ENCODE measurements around the gene FTO.
"Not testable (repeated sequence)": the region's sequence is repeated elsewhere in the genome, so short reads cannot be mapped to it uniquely, and the experiment has no call there.

Gene FTO

GRCh38 chr16:54173490-54173889 is 469.5 kb downstream of the FTO start:
- no peak for FAIRE-seq

- no peak for FAIRE-seq
These were observed 470.2 kb downstream of the FTO start for GRCh38 chr16:54174201-54174600.

GRCh38 chr16:54174750-54175149 is 470.8 kb downstream of the FTO start:
- no peak for FAIRE-seq

GRCh38 chr16:54175169-54175551 is 471.2 kb downstream of the FTO start:
- FAIRE-seq = no peak

- no peak for FAIRE-seq
These were observed 471.8 kb downstream of the FTO start for GRCh38 chr16:54175552-54176375.

GRCh38 chr16:54176376-54176901 is 472.5 kb downstream of the FTO start:
- no peak for FAIRE-seq

GRCh38 chr16:54177052-54177861 is 473.3 kb downstream of the FTO start:
- FAIRE-seq = no peak

GRCh38 chr16:54177862-54178477 is 474.0 kb downstream of the FTO start:
- FAIRE-seq = no peak

- FAIRE-seq = no peak
These were observed 474.6 kb downstream of the FTO start for GRCh38 chr16:54178478-54178976.

GRCh38 chr16:54180421-54181359 is 476.7 kb downstream of the FTO start:
- FAIRE-seq = no peak

GRCh38 chr16:54181683-54182329 is 477.9 kb downstream of the FTO start:
- not testable (repeated sequence) for FAIRE-seq

- no peak for FAIRE-seq
These were observed 481.1 kb downstream of the FTO start for GRCh38 chr16:54185045-54185444.

- no peak for FAIRE-seq
These were observed 487.2 kb downstream of the FTO start for GRCh38 chr16:54191163-54191562.

GRCh38 chr16:54191592-54191991 is 487.6 kb downstream of the FTO start:
- no peak for FAIRE-seq

GRCh38 chr16:54193013-54193664 is 489.2 kb downstream of the FTO start:
- no peak for FAIRE-seq

GRCh38 chr16:54193665-54194333 is 489.8 kb downstream of the FTO start:
- no peak for FAIRE-seq

- FAIRE-seq = no peak
These were observed 490.4 kb downstream of the FTO start for GRCh38 chr16:54194334-54194743.

GRCh38 chr16:54197758-54198157 is 493.8 kb downstream of the FTO start:
- FAIRE-seq = no peak

GRCh38 chr16:54199487-54200160 is 495.7 kb downstream of the FTO start:
- FAIRE-seq = no peak

GRCh38 chr16:54200161-54200534 is 496.2 kb downstream of the FTO start:
- no peak for FAIRE-seq

All from islet of Langerhans (tissue), 1 donor.